OCI-LY3 (cell line): ENCODE results near the gene CLSTN3.

Experiments
- CTCF ChIP-seq: fragments of 200-600, 300-600 bp; sonication (generic); IDR thresholded peaks from 2 replicates; pipeline ENCODE4 v1.5.1; 2014; ENCODE audit warnings: antibody characterized with exemption, low read length, low read depth
- EZH2phosphoT487 ChIP-seq: fragments of 200-600 bp; shearing (Covaris generic); IDR thresholded peaks from 2 replicates; pipeline ENCODE4 v1.6.1; 2018; ENCODE audit warnings: antibody characterized with exemption, mixed run types, low read depth

- no peak for TF ChIP-seq CTCF
- TF ChIP-seq EZH2phosphoT487, result no peak
Measured at GRCh38 chr12:7100239-7100638, 29.9 kb upstream of the CLSTN3 start.
